Activated CD8-positive, alpha-beta T cell treated with anti-CD3 and anti-CD28 coated beads for 36 hours (primary cell): ENCODE results near the gene DDI1. TPM values are rescaled to one million over a fixed set of nuclear protein-coding genes. Genes with fewer than 3 reads are reported as not detected.

Experiments used
- ATAC-seq: fragments of 200-7000 bp; cut with Tn5 transposase; one replicate; pipeline ENCODE4 v1.10.0; 2021; ENCODE audit warnings: mild to moderate bottlenecking, moderate library complexity
- CTCF ChIA-PET: fragments of 350-600 bp; sonication (Branson Sonifier 250); formaldehyde crosslinking; loops from one replicate; lab custom pipeline; 2021; ENCODE audit warnings: antibody characterized with exemption; lab: Charles Lee
- POLR2A ChIA-PET: fragments of 350-600 bp; sonication (Branson Sonifier 250); formaldehyde crosslinking; loops from one replicate; lab custom pipeline; 2021; ENCODE audit warnings: antibody characterized with exemption; lab: Charles Lee
- DNase-seq: peaks from one replicate; pipeline ENCODE4 v3.0.0-alpha.2; 2020
- H3K27ac Mint-ChIP-seq: one replicate; pipeline ENCODE4 v1.8.0; 2021; ENCODE audit warnings: mild to moderate bottlenecking, mixed read lengths
- H3K27me3 Mint-ChIP-seq: one replicate; pipeline ENCODE4 v1.8.0; 2021; ENCODE audit warnings: mixed read lengths
- H3K36me3 Mint-ChIP-seq: one replicate; pipeline ENCODE4 v1.8.0; 2021; ENCODE audit warnings: low read depth, mixed read lengths
- H3K4me1 Mint-ChIP-seq: one replicate; pipeline ENCODE4 v1.8.0; 2021; ENCODE audit warnings: low read depth, mixed read lengths
- H3K4me3 Mint-ChIP-seq: one replicate; pipeline ENCODE4 v1.8.0; 2021; ENCODE audit warnings: mild to moderate bottlenecking, moderate library complexity, mixed read lengths
- H3K9me3 Mint-ChIP-seq: one replicate; pipeline ENCODE4 v1.8.0; 2021; ENCODE audit warnings: mixed read lengths
- CTCF ChIP-seq: fragments of 200-600 bp; IDR thresholded peaks from one replicate; pipeline ENCODE4 v1.8.0; 2022; ENCODE audit warnings: antibody characterized with exemption, mild to moderate bottlenecking
- intact Hi-C: fragments of 100-400 bp; cut with micrococcal nuclease; formaldehyde crosslinking; loops from one replicate; pipeline ENCODE4 v1.10.0; 2022
- total RNA-seq, 2 experiments: library from RNA; stranded (reverse); gene quantifications; one replicate each; pipeline ENCODE4 v1.2.3, GENCODE V29; 2021

Gene DDI1
- total RNA-seq, 2 experiments from 2014 or later, result not detected

- Mint-ChIP-seq H3K4me1 (no peaks in the 10 kb centered on the region), H3K9me3 (no peaks in the 10 kb centered on the region), H3K27me3 (no peaks in the 10 kb centered on the region), H3K36me3 (no peaks in the 10 kb centered on the region), H3K27ac (no peak overlapping the region), H3K4me3 (no peak overlapping the region)
- ChIA-PET POLR2A (no interaction called here), CTCF (no interaction called here)
- DNase-seq (no peak), ATAC-seq (no peak)
- TF ChIP-seq CTCF, result no peak
- intact Hi-C loops, result no loop called here
These were observed 41.9 kb upstream of the DDI1 start for GRCh38 chr11:103994518-103994917.

DNA sequence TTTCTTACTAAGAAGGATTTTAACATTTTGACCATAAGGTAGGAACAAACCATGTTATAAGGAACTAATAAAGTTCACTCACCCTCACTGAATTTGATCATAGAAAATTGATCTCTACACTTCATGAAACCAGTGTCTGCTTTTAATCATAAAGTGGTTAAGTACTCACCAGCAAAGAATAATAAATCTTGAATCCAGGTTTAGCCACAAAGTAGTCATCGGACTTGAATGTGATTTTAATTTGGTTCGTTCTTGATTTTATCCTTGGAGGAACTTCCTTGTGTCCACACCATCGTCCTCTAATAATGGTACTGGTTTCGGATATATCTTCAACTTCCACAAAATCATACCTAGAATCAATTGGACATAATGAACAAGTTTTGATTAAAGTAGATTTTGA, 40.5 kb upstream of the DDI1 start:
- Mint-ChIP-seq H3K27me3 (no peaks in the 10 kb centered on the region), H3K36me3 (no peaks in the 10 kb centered on the region), H3K4me1 (no peaks in the 10 kb centered on the region), H3K4me3 (no peak overlapping the region), H3K27ac (no peak overlapping the region), H3K9me3 (no peaks in the 10 kb centered on the region)
- TF ChIP-seq CTCF, result no peak
- intact Hi-C loops, result no loop called here
- DNase-seq, result no peak
- CTCF ChIA-PET, result no interaction called here
- POLR2A ChIA-PET, result no interaction called here
- ATAC-seq, result no peak

DNA sequence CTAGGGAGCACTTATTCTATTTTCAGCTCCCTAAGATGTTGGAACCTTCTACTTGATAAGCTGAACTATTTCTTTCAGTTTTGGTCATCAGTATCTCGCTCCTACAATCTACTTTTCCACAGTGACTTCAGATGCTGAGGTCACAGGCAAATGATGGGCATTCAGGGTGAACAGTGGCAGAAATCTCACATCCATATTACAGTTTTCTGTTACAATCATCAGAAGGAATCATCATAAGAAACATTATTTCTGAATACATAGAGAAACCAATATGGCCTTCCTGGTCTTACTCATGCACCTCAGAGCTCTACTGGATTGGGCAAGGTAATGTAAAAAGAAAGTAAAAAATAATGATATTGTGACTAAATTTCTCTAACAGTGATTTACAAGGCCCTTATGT, 39.4 kb upstream of the DDI1 start:
- POLR2A ChIA-PET, result no interaction called here
- Mint-ChIP-seq H3K27ac (no peak overlapping the region), H3K4me3 (no peak overlapping the region), H3K9me3 (no peaks in the 10 kb centered on the region), H3K4me1 (no peaks in the 10 kb centered on the region), H3K27me3 (no peaks in the 10 kb centered on the region), H3K36me3 (no peaks in the 10 kb centered on the region)
- intact Hi-C loops, result no loop called here
- CTCF ChIA-PET, result no interaction called here
- no peak for DNase-seq
- ATAC-seq, result no peak
- TF ChIP-seq CTCF, result no peak

- ChIA-PET POLR2A (no interaction called here), CTCF (no interaction called here)
- intact Hi-C loops, result no loop called here
- H3K9me3 Mint-ChIP-seq, result no peaks in the 10 kb centered on the region
- DNase-seq, result no peak
- no peak for ATAC-seq
- H3K27me3 Mint-ChIP-seq, result no peaks in the 10 kb centered on the region
- no peak for TF ChIP-seq CTCF
- H3K36me3 Mint-ChIP-seq, result no peaks in the 10 kb centered on the region
- no peak overlapping the region for H3K4me3 Mint-ChIP-seq
- no peak overlapping the region for H3K27ac Mint-ChIP-seq
- no peaks in the 10 kb centered on the region for H3K4me1 Mint-ChIP-seq
These were observed 37.5 kb upstream of the DDI1 start for GRCh38 chr11:103998826-103999508.

DNA sequence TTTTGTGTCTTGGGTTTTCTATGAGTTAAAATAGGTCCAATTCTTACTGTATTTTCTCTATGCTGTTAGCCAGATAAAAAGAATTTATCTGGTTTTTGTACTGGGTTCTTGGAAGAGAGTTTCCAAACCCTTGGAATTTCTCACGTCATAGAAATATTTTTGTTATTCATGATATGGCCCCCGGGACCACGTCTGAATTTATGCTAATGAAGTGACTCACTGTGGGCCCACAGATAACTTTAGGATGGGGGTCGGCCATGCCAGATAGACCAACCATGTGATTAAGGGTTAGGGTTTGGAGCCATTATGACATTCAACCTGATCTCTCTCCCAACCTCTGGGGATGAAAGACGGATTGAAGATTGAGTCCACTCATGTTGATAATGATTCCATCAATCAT, 35.6 kb upstream of the DDI1 start:
- intact Hi-C loops, result no loop called here
- Mint-ChIP-seq H3K27me3 (no peaks in the 10 kb centered on the region), H3K4me1 (no peaks in the 10 kb centered on the region), H3K36me3 (no peaks in the 10 kb centered on the region), H3K4me3 (no peak overlapping the region), H3K9me3 (no peaks in the 10 kb centered on the region), H3K27ac (no peak overlapping the region)
- DNase-seq (no peak), ATAC-seq (no peak)
- no peak for TF ChIP-seq CTCF
- ChIA-PET CTCF (no interaction called here), POLR2A (no interaction called here)
